ENCODE data around the gene RGS13. TPM values are rescaled to one million over a fixed set of nuclear protein-coding genes. Genes with fewer than 3 reads are reported as not detected.

Gene RGS13
- total and polyA plus RNA-seq, 10 of the 15 experiments (the other 5 are each of a cell fraction or from before 2014, with no cell fraction given) = 0.23 to 16.0 (median 0.36) TPM; not detected in 1

DNA sequence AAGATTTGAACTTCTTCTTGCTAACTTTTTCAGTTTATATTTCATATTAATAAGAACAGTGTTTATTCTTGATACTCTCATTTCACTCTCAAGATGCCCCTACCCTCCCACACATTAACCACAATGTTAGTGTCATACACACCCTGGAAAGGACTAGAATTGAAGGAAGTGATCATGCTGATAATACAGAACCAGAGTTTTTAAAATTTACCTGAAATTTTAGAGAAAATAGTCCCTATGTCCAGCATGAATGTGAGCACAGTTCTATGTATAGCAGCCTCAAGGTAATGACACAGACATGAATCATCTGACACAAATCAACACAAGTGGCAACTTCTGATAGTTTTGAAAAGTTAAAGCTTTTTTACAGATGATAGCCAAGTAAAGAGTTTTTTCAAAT is 34.4 kb upstream of the RGS13 start (continued):
- TF ChIP-seq, protein P1, sequence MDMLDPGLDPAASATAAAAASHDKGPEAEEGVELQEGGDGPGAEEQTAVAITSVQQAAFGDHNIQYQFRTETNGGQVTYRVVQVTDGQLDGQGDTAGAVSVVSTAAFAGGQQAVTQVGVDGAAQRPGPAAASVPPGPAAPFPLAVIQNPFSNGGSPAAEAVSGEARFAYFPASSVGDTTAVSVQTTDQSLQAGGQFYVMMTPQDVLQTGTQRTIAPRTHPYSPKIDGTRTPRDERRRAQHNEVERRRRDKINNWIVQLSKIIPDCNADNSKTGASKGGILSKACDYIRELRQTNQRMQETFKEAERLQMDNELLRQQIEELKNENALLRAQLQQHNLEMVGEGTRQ (IDR thresholded peaks at IDR 0.05; ENCODE audit: borderline replicate concordance, low read depth, low read length) = no peak
- TF ChIP-seq IRF4 (IDR thresholded peaks at IDR 0.05; ENCODE audit: low read depth, low read length) (no peak), JUNB (IDR thresholded peaks at IDR 0.05) (peak; percentile 6; the same call in 1 of the 2 replicates), SMAD1 (IDR thresholded peaks at IDR 0.05; ENCODE audit: low read depth, partially characterized antibody) (no peak), STAT3 (IDR thresholded peaks at IDR 0.05; ENCODE audit: low read depth, low read length) (no peak), PML (IDR thresholded peaks at IDR 0.05; ENCODE audit: low read length) (no peak), RUNX3 (IDR thresholded peaks at IDR 0.05; ENCODE audit: low read length) (peak; percentile 68), MTA2 (IDR thresholded peaks at IDR 0.05; ENCODE audit: low read depth) (peak; percentile 56; the same call in 1 of the 2 replicates), IKZF2 (IDR thresholded peaks at IDR 0.05) (peak; percentile 44 to 58; a peak in 1 of 4 replicates), FOS (IDR thresholded peaks at IDR 0.05; ENCODE audit: borderline replicate concordance, extremely low read depth, insufficient read length) (no peak), EGR1 (IDR thresholded peaks at IDR 0.05; ENCODE audit: borderline replicate concordance in 1 of 2, low read depth in 2 of 2, low read length in 2 of 2) (no peak), NR2C1 (IDR thresholded peaks at IDR 0.05) (no peak), TCF7 (IDR thresholded peaks at IDR 0.05; ENCODE audit: borderline replicate concordance) (no peak), MEF2A (IDR thresholded peaks at IDR 0.05; ENCODE audit: insufficient read depth, low read depth, low read length) (0 out of 2 replicates have a peak, but pooled peaks have one; percentile 24), PAX8 (IDR thresholded peaks at IDR 0.05) (no peak), KLF5 (IDR thresholded peaks at IDR 0.05; ENCODE audit: partially characterized antibody) (no peak), IKZF1 (conservative IDR thresholded peaks at IDR 0.05) (0 out of 2 replicates have a peak, but pooled peaks have one; percentile 26), SPI1 (IDR thresholded peaks at IDR 0.05; ENCODE audit: borderline replicate concordance, insufficient read depth, low read depth, low read length) (no peak)
- TF ChIP-seq, protein P2, sequence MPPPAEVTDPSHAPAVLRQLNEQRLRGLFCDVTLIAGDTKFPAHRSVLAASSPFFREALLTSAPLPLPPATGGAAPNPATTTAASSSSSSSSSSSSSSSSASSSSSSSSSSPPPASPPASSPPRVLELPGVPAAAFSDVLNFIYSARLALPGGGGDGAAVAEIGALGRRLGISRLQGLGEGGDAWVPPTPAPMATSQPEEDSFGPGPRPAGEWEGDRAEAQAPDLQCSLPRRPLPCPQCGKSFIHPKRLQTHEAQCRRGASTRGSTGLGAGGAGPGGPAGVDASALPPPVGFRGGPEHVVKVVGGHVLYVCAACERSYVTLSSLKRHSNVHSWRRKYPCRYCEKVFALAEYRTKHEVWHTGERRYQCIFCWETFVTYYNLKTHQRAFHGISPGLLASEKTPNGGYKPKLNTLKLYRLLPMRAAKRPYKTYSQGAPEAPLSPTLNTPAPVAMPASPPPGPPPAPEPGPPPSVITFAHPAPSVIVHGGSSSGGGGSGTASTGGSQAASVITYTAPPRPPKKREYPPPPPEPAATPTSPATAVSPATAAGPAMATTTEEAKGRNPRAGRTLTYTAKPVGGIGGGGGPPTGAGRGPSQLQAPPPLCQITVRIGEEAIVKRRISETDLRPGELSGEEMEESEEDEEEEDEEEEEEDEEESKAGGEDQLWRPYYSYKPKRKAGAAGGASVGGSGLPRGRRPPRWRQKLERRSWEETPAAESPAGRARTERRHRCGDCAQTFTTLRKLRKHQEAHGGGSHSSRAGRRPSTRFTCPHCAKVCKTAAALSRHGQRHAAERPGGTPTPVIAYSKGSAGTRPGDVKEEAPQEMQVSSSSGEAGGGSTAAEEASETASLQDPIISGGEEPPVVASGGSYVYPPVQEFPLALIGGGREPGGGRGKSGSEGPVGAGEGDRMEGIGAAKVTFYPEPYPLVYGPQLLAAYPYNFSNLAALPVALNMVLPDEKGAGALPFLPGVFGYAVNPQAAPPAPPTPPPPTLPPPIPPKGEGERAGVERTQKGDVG (CRISPR knock-in tag; IDR thresholded peaks at IDR 0.05) = no peak
- TF ChIP-seq, protein P3, sequence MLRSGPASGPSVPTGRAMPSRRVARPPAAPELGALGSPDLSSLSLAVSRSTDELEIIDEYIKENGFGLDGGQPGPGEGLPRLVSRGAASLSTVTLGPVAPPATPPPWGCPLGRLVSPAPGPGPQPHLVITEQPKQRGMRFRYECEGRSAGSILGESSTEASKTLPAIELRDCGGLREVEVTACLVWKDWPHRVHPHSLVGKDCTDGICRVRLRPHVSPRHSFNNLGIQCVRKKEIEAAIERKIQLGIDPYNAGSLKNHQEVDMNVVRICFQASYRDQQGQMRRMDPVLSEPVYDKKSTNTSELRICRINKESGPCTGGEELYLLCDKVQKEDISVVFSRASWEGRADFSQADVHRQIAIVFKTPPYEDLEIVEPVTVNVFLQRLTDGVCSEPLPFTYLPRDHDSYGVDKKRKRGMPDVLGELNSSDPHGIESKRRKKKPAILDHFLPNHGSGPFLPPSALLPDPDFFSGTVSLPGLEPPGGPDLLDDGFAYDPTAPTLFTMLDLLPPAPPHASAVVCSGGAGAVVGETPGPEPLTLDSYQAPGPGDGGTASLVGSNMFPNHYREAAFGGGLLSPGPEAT (IDR thresholded peaks at IDR 0.05; ENCODE audit: low read depth) = no peak
- TF ChIP-seq, protein P4, sequence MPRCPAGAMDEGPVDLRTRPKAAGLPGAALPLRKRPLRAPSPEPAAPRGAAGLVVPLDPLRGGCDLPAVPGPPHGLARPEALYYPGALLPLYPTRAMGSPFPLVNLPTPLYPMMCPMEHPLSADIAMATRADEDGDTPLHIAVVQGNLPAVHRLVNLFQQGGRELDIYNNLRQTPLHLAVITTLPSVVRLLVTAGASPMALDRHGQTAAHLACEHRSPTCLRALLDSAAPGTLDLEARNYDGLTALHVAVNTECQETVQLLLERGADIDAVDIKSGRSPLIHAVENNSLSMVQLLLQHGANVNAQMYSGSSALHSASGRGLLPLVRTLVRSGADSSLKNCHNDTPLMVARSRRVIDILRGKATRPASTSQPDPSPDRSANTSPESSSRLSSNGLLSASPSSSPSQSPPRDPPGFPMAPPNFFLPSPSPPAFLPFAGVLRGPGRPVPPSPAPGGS (IDR thresholded peaks at IDR 0.05; ENCODE audit: borderline replicate concordance, insufficient read depth, low read depth, low read length, poor library complexity, severe bottlenecking) = no peak
